Spinal cord (tissue), 10 donors: Measurements from ENCODE around the gene TTC4. TPM values are rescaled to one million over a fixed set of nuclear protein-coding genes. Genes with fewer than 3 reads are reported as not detected.

Experiments used
- DNase-seq, 6 donors: peaks; one replicate each; pipeline versions ENCODE4 v3.0.0 to v3.0.0-alpha.2; 2013 to 2015; ENCODE audit warnings: low spot score in 6 of 6, low read depth in 4 of 6
- H3K27ac ChIP-seq: one replicate; pipeline ENCODE4 v1.5.1; 2013; ENCODE audit warnings: low read depth, low read length, control low read depth
- H3K27me3 ChIP-seq: one replicate; pipeline ENCODE4 v1.6.1; 2013; ENCODE audit warnings: low read length; ENCODE audit not compliant: control insufficient read depth, insufficient read depth
- H3K36me3 ChIP-seq: one replicate; pipeline ENCODE4 v1.6.1; 2013; ENCODE audit warnings: low read length; ENCODE audit not compliant: control insufficient read depth, insufficient read depth
- H3K4me1 ChIP-seq: one replicate; pipeline ENCODE4 v1.6.1; 2013; ENCODE audit warnings: low read length; ENCODE audit not compliant: control insufficient read depth, insufficient read depth
- H3K4me3 ChIP-seq: one replicate; pipeline ENCODE4 v1.5.1; 2013; ENCODE audit warnings: low read depth, low read length, control low read depth
- H3K9me3 ChIP-seq: one replicate; pipeline ENCODE4 v1.6.1; 2013; ENCODE audit warnings: low read length; ENCODE audit not compliant: control insufficient read depth, insufficient read depth
- WGBS: methylation state at CpG from one replicate; pipeline ENCODE4 v1.1.5; 2013; ENCODE audit warnings: missing lambda C conversion rate; ENCODE audit not compliant: insufficient coverage; 5-methylcytosine and 5-hydroxymethylcytosine counted together
- polyA plus RNA-seq, 2 donors: library from polyadenylated mRNA; unstranded; fragments of 120-200 nt; gene quantifications; one replicate each; pipeline ENCODE4 v1.2.1, GENCODE V29; 2013; ENCODE audit not compliant: insufficient read length in 2 of 2
- total RNA-seq, 2 donors: library from RNA; depleted of rRNA in 1 of 2; stranded (reverse); fragments of 120-200 nt in 1 of 2; fragments of >200 nt in 1 of 2; gene quantifications; one replicate each; pipeline versions ENCODE4 v1.2.3 to v1.2.4, GENCODE V29; 2013 to 2014
- donor health status: healthy.

The TTC4 gene
- total and polyA plus RNA-seq, 4 donors = 19.7 to 27.9 (median 25.8) TPM

DNA sequence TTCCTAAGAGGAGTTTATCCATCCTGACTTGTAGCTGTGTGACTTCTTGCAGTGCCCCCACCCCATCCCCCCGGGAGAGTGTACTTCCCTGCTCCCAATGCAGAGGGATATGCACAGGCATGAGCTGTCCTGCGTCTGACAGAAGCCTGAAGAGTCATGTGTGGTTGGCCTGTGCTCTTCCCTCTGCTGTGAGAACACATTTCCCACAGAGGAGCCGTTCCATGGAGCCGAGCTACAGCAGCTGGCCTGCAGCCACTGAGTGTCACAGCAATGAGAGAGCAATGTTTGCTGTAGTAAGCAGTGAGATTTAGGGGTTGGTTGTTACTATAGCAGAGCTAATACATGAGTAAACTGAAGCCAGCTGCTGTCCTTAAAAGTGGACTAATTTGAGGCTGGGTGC is 26.6 kb downstream of the TTC4 start:
- Histone ChIP-seq H3K27ac (no peak overlapping the region), H3K4me3 (no peak overlapping the region), H3K36me3 (peaks cover 69% of the 10 kb centered on the region), H3K4me1 (no peaks in the 10 kb centered on the region), H3K9me3 (no peaks in the 10 kb centered on the region), H3K27me3 (no peaks in the 10 kb centered on the region)
- DNase-seq = peak in 2 of 6 donors; percentile 19 to 34
- WGBS = 82% methylated on average over 4 of the region's 4 CpGs

DNA sequence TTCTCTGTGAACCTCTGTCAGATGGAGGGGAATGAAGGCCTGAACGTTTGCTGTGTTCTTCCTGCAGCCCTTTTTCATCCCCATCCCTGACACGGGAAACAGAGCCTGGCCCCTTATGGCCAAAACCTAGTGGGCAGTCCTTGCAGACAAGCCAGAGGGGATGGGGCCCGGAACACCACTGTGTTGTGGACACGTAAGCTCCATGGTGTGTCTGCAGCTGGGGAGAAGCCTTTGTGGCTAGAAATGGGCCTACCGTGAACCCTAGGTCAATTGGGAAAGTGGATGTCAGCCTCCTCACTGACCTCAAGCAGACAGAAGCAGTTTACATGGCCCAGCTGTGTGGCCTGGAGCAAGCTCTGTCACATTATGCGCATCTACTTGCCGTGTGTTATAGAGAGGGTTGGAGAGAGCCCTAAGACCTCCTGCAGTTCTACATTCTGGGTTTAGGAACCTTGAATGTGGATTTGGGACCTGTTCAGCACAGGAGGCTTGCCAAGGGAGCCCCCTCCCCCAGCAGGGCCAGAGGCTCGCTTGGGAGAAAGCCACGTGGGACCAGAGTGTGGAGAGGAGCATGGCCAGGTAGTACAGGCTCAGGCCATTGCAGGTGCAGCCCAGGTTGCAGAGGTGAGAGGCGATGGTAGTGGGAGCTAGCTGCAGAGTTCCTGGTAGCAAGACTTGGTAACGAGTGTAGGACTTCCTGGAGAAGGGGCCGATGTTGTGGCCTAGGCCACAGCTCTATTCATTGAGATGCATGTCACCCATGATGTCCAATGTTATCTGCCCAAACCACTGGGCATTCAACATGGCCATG is 28.0 kb downstream of the TTC4 start:
- H3K27me3 ChIP-seq = no peaks in the 10 kb centered on the region
- peaks cover 56% of the 10 kb centered on the region for H3K36me3 ChIP-seq

DNA sequence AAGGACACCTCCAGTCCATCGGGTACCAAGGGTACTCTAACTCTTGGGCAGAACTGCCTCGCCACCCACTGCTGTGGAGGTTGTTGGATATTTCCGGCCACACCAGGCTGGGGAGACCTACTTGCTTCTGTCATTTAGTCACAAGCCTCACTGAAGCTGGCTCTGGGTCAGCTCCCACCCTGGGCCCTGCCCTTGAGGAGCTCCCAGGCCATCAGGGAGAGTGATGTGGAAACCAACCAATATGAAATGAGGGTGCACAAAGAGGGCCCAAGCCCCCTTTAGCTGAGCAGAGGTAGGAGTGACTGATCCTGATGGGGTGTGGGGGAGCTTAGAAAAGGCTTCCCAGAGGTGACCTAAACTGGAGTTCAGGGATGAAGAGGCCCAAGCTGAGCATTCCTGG is 29.0 kb downstream of the TTC4 start:
- H3K4me1 ChIP-seq = no peaks in the 10 kb centered on the region
- H3K36me3 ChIP-seq = peaks cover 47% of the 10 kb centered on the region
- DNase-seq = no peak
- no peak overlapping the region for H3K27ac ChIP-seq
- H3K9me3 ChIP-seq = no peaks in the 10 kb centered on the region
- H3K4me3 ChIP-seq = no peak overlapping the region
- H3K27me3 ChIP-seq = no peaks in the 10 kb centered on the region
- WGBS = 88% methylated on average over 3 of the region's 3 CpGs

More for the DNA sequence above, 28.0 kb downstream of the TTC4 start:
- 83% methylated on average over 10 of the region's 12 CpGs for WGBS
- Histone ChIP-seq H3K27ac (no peak overlapping the region), H3K9me3 (no peaks in the 10 kb centered on the region), H3K4me1 (no peaks in the 10 kb centered on the region), H3K4me3 (no peak overlapping the region)
- no peak for DNase-seq

- Histone ChIP-seq H3K4me1 (no peaks in the 10 kb centered on the region), H3K36me3 (peaks cover 42% of the 10 kb centered on the region), H3K27ac (no peak overlapping the region), H3K4me3 (no peak overlapping the region), H3K27me3 (no peaks in the 10 kb centered on the region), H3K9me3 (no peaks in the 10 kb centered on the region)
- 91% methylated on average over 6 of the region's 6 CpGs for WGBS
- no peak for DNase-seq
These were observed 29.6 kb downstream of the TTC4 start for GRCh38 chr1:54745274-54745673.

- Histone ChIP-seq H3K27me3 (no peaks in the 10 kb centered on the region), H3K27ac (no peak overlapping the region), H3K4me1 (no peaks in the 10 kb centered on the region), H3K36me3 (peaks cover 38% of the 10 kb centered on the region), H3K4me3 (no peak overlapping the region), H3K9me3 (no peaks in the 10 kb centered on the region)
- WGBS = 100% methylated on average over 1 of the region's 4 CpGs
- DNase-seq = no peak
These were observed 30.2 kb downstream of the TTC4 start for GRCh38 chr1:54745864-54746263.

- no peaks in the 10 kb centered on the region for H3K4me1 ChIP-seq
- peaks cover 19% of the 10 kb centered on the region for H3K36me3 ChIP-seq
- no peaks in the 10 kb centered on the region for H3K9me3 ChIP-seq
- no peak overlapping the region for H3K4me3 ChIP-seq
- DNase-seq = no peak
- H3K27me3 ChIP-seq = no peaks in the 10 kb centered on the region
- 84% methylated on average over 13 of the region's 14 CpGs for WGBS
- H3K27ac ChIP-seq = no peak overlapping the region
These were observed 32.6 kb downstream of the TTC4 start for GRCh38 chr1:54748094-54748835.

- no peak overlapping the region for H3K27ac ChIP-seq
- no peaks in the 10 kb centered on the region for H3K4me1 ChIP-seq
- no peak for DNase-seq
- H3K4me3 ChIP-seq = no peak overlapping the region
- no peaks in the 10 kb centered on the region for H3K9me3 ChIP-seq
- 79% methylated on average over 6 of the region's 6 CpGs for WGBS
- peaks cover 16% of the 10 kb centered on the region for H3K36me3 ChIP-seq
- no peaks in the 10 kb centered on the region for H3K27me3 ChIP-seq
These were observed 34.9 kb downstream of the TTC4 start for GRCh38 chr1:54750596-54750995.

GRCh38 chr1:54751426-54751825 is 35.8 kb downstream of the TTC4 start:
- Histone ChIP-seq H3K27me3 (no peaks in the 10 kb centered on the region), H3K36me3 (peaks cover 18% of the 10 kb centered on the region), H3K27ac (no peak overlapping the region), H3K4me3 (no peak overlapping the region), H3K9me3 (no peaks in the 10 kb centered on the region), H3K4me1 (no peaks in the 10 kb centered on the region)
- 49% methylated on average over 3 of the region's 4 CpGs for WGBS
- DNase-seq = peak in 1 of 6 donors; percentile 72

DNA sequence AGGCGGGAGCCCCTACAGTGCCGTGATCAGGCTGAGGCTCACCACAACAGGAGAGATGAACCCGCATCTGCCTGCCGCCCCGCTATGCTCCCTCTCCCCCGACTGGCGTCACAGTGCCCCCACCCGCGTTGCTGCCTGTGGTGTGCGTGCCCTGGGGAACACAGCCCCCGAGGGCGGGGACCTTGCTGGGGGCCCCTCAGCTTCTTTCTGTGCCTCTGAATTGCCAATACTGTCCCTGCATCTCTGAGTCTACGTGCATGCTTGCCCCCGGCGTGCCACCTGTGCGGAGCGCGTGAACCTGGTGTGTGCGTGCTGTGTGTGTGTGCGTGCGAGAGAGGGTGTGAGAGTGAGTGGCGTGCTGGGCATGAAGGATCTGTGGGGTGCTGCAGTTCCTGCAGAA is 38.4 kb downstream of the TTC4 start:
- H3K4me1 ChIP-seq = no peaks in the 10 kb centered on the region
- DNase-seq = no peak
- no peak overlapping the region for H3K4me3 ChIP-seq
- 92% methylated on average over 21 of the region's 22 CpGs for WGBS
- H3K9me3 ChIP-seq = no peaks in the 10 kb centered on the region
- no peaks in the 10 kb centered on the region for H3K27me3 ChIP-seq
- no peak overlapping the region for H3K27ac ChIP-seq
- peaks cover 39% of the 10 kb centered on the region for H3K36me3 ChIP-seq
